Body of pancreas (tissue), 4 donors: Measurements from ENCODE around the gene PARVG. TPM values are rescaled to one million over a fixed set of nuclear protein-coding genes. Genes with fewer than 3 reads are reported as not detected.

Experiments used
- ATAC-seq: fragments of 150-250 bp; one replicate; pipeline ENCODE4 v1.9.1; 2016
- DNase-seq, 4 donors: peaks; one replicate each; pipeline ENCODE4 v3.0.0-alpha.2; 2019
- H3K27ac ChIP-seq, 4 donors: fragments of 200-600 bp; sonication (generic); 1 replicate in 3 of 4; 2 replicates in 1 of 4; pipeline versions ENCODE4 v1.5.1 to v1.6.1; 2016 to 2019; ENCODE audit warnings: mild to moderate bottlenecking in 1 of 4, mixed read lengths in 1 of 4, moderate library complexity in 1 of 4
- H3K27me3 ChIP-seq, 2 donors: fragments of 200-600 bp; sonication (generic); one replicate each; pipeline ENCODE4 v1.6.0; 2016; ENCODE audit warnings: mild to moderate bottlenecking in 1 of 2
- H3K36me3 ChIP-seq, 2 donors: fragments of 200-600 bp; sonication (generic); replicated peaks in 1 of 2; 2 replicates each; pipeline ENCODE4 v1.5.1; 2016; ENCODE audit warnings: low read depth in 2 of 2; ENCODE audit not compliant: insufficient read depth in 1 of 2
- H3K4me1 ChIP-seq: fragments of 200-600 bp; sonication (generic); one replicate; pipeline ENCODE4 v1.6.0; 2016
- H3K4me3 ChIP-seq, 2 donors: fragments of 200-600 bp; sonication (generic); 1 replicate in 1 of 2; 2 replicates in 1 of 2; pipeline ENCODE4 v1.5.1; 2016 to 2019
- H3K9me3 ChIP-seq, 3 donors: fragments of 200-600 bp; sonication (generic); 1 replicate in 2 of 3; 2 replicates in 1 of 3; pipeline ENCODE4 v1.5.1; 2016
- CTCF ChIP-seq, 7 experiments: fragments of 450-650 bp in 4 of 7; fragments of 200-600 bp in 3 of 7; sonication (generic) in 3 of 7; IDR thresholded peaks; one replicate each; pipeline ENCODE4 v1.5.1; 2016 to 2019; ENCODE audit warnings: antibody characterized with exemption in 7 of 7
- POLR2A ChIP-seq, 3 donors: fragments of 450-650 bp; IDR thresholded peaks; one replicate each; pipeline ENCODE4 v1.6.1; 2016; ENCODE audit warnings: antibody characterized with exemption in 3 of 3, mild to moderate bottlenecking in 2 of 3
- WGBS, 2 donors: methylation state at CpG; one replicate each; pipeline ENCODE4 v1.1.5; 2017; 5-methylcytosine and 5-hydroxymethylcytosine counted together
- intact Hi-C: fragments of 100-400 bp; cut with DNase I; formaldehyde crosslinking; loops from one replicate; pipeline ENCODE4 v1.15.1; 2023
- total RNA-seq, 2 donors: library from RNA; depleted of rRNA; stranded (reverse); fragments of >200 nt; gene quantifications; one replicate each; pipeline ENCODE4 v1.1.0, GENCODE V29; 2016

The PARVG gene
- total RNA-seq, 2 donors from 2014 or later: 8.8 to 13.2 TPM

- Histone ChIP-seq H3K9me3 (no peaks in the 10 kb centered on the region), H3K4me1 (no peaks in the 10 kb centered on the region), H3K36me3 (no peaks in the 10 kb centered on the region), H3K27ac (no peak overlapping the region), H3K4me3 (no peak overlapping the region), H3K27me3 (peaks cover 0 to 4% of the 10 kb centered on the region in 2 donors)
- TF ChIP-seq CTCF (IDR thresholded peaks at IDR 0.05) (no peak), POLR2A (IDR thresholded peaks at IDR 0.05) (no peak)
- WGBS, 2 donors: 83 to 87% methylated on average over 5 to 10 of the region's 12 CpGs
- intact Hi-C loops: no loop called here
- DNase-seq (no peak), ATAC-seq (no peak)
These were observed 8.4 kb downstream of the PARVG start for GRCh38 chr22:44188986-44189630.

DNA sequence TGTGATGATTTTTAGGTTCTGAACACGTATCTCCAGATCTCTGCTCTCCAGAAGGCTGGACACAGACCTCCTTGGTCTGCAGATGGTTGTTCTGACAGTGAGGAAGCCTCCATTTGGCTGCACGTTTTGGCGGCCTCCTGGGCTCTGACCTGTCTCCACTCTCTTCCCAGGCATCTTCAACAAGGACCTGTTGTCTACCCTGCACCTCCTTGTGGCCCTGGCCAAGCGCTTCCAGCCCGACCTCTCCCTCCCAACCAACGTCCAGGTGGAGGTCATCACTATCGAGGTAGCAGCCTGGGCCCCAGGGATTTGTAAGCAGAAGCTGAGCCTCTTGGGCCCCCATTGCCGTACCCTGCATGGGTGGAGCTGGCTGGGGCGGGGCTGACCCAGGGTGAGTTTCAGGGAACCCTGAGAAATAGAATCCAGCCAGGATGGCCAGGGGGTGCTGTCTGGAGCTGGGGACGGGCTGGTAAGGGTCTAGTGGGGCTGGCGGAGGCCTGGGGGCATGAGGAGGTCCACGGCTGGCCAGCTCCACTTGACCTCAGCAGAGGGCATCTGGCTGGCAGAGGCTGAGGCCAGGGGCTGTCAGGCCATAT, 9.8 kb downstream of the PARVG start:
- no peak overlapping the region for H3K27ac ChIP-seq

DNA sequence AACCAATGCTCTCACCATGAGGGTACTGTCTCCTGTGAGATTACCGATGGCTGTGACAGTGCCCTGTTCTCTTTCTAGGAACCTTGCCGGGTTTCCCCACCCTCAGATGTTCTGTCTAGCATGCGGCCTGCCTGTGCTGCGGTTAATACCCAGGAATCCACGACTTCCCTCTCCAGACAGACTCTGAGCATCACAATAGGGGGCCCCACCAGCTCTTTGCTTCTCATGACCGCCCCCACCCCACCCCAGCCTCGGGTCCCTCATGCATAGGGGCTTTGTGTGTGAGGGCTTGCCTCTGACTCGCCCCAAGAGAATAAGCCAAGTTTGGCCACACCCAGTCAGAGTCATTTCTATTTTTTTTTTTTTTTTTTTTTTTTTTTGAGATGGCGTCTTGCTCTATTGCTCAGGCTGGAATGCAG, 10.3 kb downstream of the PARVG start:
- Histone ChIP-seq H3K27me3 (no peaks in the 10 kb centered on the region), H3K36me3 (no peaks in the 10 kb centered on the region), H3K4me3 (no peak overlapping the region), H3K27ac (no peak overlapping the region), H3K9me3 (no peaks in the 10 kb centered on the region), H3K4me1 (no peaks in the 10 kb centered on the region)
- no peak for DNase-seq
- TF ChIP-seq CTCF (IDR thresholded peaks at IDR 0.05): no peak
- no peak for TF ChIP-seq POLR2A (IDR thresholded peaks at IDR 0.05)
- ATAC-seq: no peak
- intact Hi-C loops: no loop called here
- WGBS, 2 donors: 59 to 60% methylated on average over 8 to 9 of the region's 9 CpGs

More for the DNA sequence above, 9.8 kb downstream of the PARVG start:
- no peaks in the 10 kb centered on the region for H3K4me1 ChIP-seq
- ATAC-seq: no peak
- no peaks in the 10 kb centered on the region for H3K9me3 ChIP-seq
- WGBS, 2 donors: 52 to 58% methylated on average over 6 to 12 of the region's 12 CpGs
- no peaks in the 10 kb centered on the region for H3K27me3 ChIP-seq
- no peak overlapping the region for H3K4me3 ChIP-seq
- no peaks in the 10 kb centered on the region for H3K36me3 ChIP-seq
- TF ChIP-seq POLR2A (IDR thresholded peaks at IDR 0.05) (no peak), CTCF (IDR thresholded peaks at IDR 0.05) (no peak)
- intact Hi-C loops: no loop called here
- no peak for DNase-seq

GRCh38 chr22:44192098-44192815, 11.5 kb downstream of the PARVG start:
- H3K27me3 ChIP-seq: no peaks in the 10 kb centered on the region
- no peaks in the 10 kb centered on the region for H3K4me1 ChIP-seq
- DNase-seq (no peak), ATAC-seq (no peak)
- no peaks in the 10 kb centered on the region for H3K36me3 ChIP-seq
- H3K27ac ChIP-seq: no peak overlapping the region
- TF ChIP-seq CTCF (IDR thresholded peaks at IDR 0.05): no peak
- H3K9me3 ChIP-seq: no peaks in the 10 kb centered on the region
- 73 to 75% methylated on average over 6 to 8 of the region's 8 CpGs for WGBS, 2 donors
- no peak overlapping the region for H3K4me3 ChIP-seq
- intact Hi-C loops: no loop called here
